DND-41 (cell line): Measurements from ENCODE around the gene EXD3.

Experiments used
- CTCF ChIP-seq: IDR thresholded peaks from 2 replicates; pipeline ENCODE4 v1.5.1; 2012; ENCODE audit warnings: borderline replicate concordance, low read length, moderate library complexity, mild to moderate bottlenecking; ENCODE audit not compliant: poor library complexity, severe bottlenecking; ENCODE audit errors: extremely low read depth
- EZH2 ChIP-seq: IDR thresholded peaks from 3 replicates; pipeline ENCODE4 v1.6.1; 2012; ENCODE audit warnings: borderline replicate concordance, low read depth, mild to moderate bottlenecking, moderate library complexity, low read length, inconsistent platforms; ENCODE audit not compliant: severe bottlenecking

- TF ChIP-seq CTCF = no peak
- no peak for TF ChIP-seq EZH2
These were observed 54.4 kb downstream of the EXD3 start for GRCh38 chr9:137368431-137369035.
